HG02571 (cell line): ENCODE results near the gene GRAMD4.
"Not testable (repeated sequence)": the region's sequence is repeated elsewhere in the genome, so short reads cannot be mapped to it uniquely, and the experiment has no call there.

Experiments used
- ATAC-seq: cut with Tn5 transposase; IDR thresholded peaks from one replicate; pipeline ENCODE4 v1.9.1; 2021; ENCODE audit warnings: mild to moderate bottlenecking, moderate library complexity; ENCODE audit not compliant: unreplicated experiment

The GRAMD4 gene

DNA sequence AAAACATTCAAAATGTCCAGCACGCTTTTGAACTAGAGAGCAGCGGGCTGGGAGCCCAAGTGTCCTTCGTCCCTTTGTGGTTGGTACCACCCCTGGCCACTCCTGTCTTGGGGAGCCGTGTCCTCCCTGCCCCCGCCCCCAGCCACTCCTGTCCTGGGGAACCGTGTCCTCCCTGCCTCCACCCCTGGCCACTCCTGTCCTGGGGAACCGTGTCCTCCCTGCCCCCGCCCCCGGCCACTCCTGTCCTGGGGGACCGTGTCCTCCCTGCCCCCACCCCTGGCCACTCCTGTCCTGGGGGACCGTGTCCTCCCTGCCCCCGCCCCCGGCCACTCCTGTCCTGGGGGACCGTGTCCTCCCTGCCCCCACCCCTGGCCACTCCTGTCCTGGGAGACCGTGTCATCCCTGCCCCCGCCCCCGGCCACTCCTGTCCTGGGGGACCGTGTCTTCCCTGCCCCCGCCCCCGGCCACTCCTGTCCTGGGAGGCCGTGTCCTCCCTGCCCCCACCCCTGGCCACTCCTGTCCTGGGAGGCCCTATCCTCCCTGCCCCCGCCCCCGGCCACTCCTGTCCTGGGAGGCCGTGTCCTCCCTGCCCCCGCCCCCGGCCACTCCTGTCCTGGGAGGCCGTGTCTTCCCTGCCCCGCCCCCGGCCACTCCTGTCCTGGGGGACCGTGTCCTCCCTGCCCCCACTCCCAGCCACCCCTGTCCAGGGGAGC is 14.9 kb downstream of the GRAMD4 start:
- ATAC-seq: not testable (repeated sequence)

DNA sequence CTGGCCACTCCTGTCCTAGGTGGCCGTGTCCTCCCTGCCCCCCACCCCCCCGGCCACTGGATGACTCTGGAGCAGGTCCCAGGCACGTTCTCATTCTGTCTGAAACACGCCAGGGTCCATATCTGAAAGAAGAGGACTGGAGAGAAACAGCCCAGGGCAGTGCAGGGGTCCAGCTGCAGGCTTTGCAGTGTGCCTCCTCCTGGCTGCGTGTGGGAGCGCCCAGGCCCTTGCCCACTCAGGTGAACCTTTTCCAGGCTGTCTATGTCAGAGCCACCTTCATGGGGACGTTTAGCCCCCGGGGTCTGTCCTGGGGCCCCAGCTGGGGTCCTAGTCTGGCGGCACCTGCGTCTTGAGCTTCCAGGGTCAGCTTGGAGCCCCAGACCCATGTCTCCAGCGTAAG is 15.6 kb downstream of the GRAMD4 start:
- no peak for ATAC-seq

DNA sequence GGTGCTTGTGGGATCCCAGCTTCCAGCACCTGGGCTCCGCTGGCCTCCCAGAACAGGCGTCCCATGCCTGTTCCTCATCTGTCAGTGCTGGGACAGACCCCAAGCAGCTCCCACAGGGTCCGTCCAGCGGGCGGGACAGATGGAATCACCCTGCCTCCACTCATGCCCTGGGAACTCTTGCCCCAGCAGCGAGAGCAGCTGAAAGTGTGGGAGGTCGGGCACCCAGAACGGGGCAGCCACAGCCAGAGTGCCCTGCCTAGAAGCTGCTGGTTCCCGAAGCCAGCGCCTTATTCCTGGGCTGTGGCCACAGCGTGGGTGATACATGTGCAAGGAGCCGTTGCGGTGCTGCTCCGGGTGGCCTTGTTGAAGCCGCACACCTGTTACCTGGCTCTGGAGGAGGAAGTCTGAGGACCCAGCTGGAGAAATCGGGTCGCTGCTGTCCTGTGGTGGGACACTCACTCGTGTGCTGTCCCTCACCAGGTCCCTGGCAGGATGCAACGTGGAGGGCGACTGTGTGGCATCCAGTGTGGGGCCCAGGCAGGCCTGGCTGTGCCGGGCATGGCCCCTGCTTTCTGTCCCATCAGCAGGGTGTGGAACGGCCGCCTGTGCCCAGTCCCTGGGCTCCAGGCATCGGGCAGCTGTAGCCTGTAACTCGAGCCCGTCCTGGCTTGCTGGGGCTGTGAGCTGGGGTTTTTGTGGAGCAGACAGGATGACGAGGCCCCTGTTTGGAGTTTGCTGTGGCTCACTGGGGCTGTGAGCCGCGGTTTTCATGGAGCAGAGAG is 16.2 kb downstream of the GRAMD4 start:
- no peak for ATAC-seq

DNA sequence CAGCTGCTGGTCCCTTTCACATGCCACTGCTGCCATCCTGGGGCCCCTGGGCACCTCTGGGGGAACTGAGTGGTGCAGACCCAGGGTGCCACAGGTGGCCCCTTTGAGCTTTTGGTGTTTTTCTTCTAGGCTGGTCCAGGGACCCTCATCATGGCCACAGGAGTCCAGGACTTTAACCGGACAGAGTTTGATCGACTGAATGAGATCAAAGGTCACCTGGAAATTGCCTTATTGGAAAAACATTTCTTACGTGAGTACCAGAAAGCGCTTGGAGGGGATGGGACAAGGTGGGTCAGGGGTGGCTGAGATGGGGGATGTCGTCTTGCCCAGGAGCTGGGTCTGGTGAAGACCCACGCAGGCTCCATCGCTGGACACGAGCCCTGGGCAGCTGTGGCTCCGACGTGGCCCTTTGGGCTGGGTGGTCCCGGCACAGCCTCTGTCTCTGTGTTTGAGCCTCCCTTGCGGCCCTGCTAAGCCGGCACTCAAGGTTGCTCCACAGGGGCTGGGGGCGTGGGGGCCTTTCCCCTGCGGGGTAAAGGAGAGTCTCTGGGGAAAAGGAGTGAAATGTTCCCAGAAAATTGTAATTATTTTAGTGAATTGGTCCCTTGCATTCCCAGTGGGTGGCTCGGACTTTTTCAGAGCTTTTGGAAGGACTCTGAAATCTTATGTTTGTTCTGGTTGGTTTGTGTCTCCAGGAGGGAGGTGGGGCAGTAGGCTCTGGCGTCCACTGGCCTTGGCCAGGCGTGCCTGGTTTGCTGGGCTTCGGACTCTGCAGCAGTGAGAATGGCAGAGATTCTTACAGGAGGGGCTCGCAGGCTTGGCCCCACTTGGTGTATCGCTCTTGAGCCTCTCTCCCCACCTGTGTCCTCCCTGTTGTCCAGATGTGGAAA is 17.8 kb downstream of the GRAMD4 start:
- ATAC-seq: no peak

DNA sequence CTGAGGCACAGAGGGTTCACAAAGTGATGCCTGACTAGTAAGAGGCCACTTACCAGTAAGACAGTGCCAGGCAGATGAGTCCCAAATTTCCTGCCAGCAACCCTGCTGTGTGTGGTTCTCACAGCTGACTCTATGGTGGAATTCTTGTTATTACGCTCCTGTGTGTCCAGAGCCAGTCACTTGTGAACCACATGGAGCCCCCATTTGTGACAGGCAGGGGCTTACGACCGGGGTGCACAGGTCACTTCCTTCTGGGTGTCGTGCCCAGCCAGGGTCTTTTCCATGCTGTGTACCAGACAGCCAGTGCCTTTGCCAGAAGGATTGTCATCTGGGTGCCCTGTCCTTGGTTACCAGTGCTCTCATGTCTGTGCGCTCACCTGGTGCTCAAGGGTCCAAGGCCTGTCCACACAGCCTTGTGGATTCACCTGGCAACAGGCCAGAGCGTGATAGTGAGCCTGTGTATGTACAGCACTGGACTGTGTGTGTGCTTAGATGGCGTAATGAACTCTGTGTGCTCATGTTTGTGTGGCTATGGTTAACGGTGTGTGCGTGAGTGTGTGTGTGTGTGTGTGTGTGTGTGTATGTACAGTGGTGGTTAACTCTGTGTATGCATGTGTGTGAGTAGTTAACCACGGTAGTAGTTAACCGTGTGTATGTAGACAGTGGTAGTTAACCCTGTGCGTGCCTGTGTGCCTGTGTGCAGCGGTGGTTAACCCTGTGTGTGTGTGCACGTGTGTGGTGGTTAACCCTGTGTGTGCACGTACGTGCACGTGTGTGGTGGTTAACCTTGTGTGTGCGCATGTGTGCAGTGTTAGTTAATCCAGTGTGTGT is 18.6 kb downstream of the GRAMD4 start:
- no peak for ATAC-seq

DNA sequence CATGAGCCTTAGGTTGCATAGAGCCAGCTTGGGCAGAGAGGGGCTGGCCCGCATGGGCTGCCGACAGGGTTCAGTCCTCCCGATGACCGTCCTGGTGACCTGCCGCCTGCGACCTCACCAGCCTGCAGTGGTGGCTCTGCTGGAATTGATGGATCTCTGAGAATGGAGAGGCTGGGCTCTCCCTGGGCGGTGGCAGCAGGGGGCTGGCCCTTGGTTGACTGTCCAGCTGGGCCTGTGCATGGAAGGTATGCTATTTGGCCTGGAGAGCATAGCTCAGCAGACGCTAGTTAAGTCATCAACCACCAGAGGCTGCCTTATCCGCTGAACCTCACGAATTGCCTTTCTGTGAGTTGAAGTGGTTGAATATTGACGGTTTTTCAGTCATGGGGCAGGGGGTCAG is 19.7 kb downstream of the GRAMD4 start:
- no peak for ATAC-seq

DNA sequence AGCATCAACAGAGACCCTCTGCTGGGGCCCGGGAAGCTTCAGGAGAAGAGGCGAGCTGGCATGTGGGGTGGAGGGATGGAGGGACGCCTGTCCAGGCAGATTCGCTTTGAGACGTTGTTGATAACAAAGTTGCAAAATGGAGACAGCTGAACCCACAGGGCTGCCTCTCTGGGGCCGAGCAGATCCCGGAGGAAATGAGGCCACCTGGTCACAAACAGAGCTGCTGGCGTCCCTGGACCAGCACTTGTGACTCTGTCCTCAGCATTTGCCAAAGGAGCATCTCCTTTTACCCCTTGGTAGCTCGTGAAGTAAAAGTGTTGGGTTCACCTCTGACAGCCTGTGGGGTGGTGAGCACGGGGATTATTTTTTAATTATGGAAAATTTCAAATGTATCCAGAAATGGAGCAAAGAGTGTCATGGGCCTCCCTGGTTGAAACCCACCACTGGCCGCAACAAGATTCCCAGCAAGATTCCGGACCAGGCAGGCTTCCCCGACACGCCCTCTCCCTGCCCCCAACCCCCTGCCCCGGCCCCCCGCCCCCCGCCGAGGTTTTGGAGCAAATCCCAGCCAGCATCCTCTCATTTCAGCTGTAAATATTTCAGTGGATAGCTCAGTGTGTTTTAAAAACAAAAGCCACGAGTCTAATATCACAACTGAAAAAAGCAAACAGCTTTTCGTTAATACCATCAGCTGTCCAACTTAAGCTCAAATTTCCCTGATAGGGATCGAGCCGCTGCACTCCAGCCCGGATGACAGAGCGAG is 20.3 kb downstream of the GRAMD4 start:
- no peak for ATAC-seq

DNA sequence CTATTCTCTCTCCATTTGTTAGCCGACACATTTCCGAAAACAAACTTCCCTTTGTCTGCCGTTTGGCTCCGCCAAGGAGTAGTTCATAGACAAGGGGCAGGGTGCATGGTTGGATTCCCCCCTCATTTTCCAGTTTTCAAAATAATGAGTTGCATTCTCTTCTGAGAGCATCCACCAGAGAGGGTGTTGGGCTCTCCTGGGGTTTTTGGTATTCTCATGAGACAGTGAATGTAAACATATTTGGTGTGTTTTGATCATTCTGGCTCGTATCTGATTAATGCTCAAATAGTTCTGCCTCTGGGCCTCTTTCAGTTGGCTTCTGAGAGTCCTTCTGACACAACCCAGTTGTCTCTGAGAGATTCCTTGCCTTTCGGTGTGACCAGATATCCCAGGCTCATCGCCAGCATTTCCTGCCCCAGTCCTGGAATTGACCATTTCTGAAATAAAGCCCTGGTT is 21.7 kb downstream of the GRAMD4 start:
- no peak for ATAC-seq

DNA sequence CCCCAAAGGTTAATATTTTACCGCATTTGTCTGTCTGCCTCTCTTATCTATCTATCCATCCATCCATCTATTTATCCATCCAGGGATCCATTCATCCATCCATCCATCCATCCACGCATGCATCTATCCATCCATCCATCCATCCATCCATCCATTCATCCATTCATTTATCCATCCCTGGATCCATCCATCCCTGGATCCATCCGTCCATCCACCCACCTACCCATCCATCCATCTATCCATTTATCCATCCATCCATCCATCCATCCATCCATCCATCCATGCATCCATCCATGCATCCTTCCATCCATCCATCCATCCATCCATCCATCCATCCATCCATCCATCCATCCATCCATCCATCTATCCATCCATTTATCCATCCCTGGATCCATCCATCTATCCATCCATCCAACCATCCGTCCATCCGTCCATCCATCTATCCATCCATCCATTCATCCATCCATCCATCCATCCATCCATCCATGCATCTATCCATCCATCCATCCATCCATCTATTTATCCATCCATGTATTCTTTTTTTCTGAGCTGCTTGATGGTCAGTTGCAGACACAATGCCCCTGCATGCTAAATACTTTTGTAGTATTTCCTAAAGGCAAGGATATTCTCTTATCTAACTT is 22.8 kb downstream of the GRAMD4 start:
- ATAC-seq: not testable (repeated sequence)

DNA sequence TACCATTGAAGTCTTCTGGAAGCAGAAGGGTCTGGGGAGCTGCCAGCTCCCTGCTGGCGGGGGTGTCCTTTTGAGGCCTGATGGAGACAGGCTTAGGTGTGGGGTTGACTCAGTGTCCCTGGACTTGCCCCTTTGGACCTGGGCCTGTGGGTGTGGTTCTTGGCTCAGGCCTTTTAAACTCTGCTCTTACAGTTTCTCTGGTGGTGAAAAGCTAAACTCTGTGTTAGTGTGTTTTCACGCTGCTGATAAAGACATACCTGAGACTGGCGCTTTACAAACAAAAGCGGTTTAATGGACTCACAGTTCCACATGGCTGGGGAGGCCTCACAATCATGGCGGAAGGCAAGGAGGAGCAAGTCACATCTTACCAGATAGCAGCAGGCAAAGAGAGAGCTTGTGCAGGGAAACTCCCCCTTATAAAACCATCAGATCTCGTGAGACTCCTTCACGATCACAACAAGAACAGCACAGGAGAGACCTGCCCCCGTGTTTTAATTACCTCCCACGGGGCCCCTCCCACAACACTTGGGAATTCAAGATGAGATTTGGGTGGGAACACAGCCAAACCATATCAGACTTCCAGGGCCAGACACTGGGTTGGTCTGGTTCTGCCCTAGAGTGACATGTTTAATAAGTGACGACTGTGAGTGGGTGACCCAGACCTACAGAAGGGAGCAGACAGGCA is 26.5 kb downstream of the GRAMD4 start:
- no peak for ATAC-seq

DNA sequence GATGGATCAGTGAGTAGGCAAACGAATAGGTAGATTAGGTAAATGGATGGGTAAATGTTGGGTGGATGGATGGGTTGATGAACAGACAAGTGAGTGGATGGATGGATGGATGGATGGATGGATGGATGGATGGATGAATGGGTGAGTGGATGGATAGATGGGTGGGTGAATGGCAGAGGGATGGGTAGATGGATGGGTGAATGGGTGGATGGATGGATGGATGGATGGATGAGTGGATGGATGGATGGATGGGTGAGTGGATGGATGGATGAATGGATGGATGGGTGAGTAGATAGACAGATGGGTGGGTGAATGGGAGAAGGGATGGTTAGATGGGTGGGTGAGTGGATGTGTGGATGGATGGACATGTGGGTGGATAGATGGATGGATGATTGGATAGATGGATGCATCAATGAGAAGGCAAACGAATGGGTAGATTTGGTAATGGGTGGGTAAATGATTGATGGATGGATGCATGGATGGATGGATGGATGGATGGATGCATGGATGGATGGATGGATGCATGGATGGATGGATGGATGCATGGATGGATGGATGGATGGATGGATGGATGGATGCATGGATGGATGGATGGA is 28.1 kb downstream of the GRAMD4 start:
- ATAC-seq: not testable (repeated sequence)

DNA sequence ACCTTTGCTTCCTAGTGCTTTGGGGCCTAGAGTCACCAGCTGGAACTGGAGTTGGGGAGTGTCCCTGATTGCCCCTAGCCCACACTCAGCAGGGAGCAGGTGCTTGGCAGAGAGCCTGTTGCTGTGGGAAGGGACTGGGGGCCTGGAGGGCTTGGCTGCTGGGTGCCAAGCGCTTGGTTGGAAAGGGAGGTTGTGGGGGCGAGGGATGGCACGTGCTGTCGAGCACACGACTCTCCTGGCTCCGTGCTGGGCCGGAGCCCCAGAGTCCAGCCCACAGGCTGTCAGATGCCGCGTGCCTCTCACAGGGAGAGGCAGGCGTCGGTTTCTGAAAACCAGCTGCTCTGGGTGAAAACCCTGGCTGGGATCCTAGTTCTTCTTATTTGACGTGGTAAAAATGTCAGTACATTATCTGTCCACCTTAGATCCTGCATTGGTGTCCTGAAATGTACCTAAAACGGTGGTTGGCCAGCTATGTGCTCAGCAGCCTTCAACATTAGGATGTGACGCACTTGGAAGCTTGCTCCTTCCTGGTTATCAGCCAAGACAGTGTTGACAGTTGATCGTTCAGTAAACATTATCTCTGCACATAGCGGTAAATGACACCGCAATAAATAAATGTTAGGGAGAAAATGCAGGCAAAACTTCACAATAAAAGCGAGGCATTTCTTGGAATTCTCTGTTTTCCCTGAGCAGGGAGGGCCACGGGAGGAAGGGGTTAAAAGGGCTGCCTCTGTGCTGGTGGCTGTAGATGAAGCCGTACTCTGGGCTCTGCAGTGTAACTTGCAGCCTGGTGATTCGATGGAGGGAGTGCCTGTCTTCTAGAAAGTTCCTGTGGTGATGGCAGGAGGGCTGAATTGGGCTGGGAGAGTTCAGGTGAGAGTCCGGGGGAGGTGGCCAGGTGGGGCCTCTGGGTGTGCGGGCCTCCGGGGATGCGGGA is 29.2 kb downstream of the GRAMD4 start:
- ATAC-seq: no peak

DNA sequence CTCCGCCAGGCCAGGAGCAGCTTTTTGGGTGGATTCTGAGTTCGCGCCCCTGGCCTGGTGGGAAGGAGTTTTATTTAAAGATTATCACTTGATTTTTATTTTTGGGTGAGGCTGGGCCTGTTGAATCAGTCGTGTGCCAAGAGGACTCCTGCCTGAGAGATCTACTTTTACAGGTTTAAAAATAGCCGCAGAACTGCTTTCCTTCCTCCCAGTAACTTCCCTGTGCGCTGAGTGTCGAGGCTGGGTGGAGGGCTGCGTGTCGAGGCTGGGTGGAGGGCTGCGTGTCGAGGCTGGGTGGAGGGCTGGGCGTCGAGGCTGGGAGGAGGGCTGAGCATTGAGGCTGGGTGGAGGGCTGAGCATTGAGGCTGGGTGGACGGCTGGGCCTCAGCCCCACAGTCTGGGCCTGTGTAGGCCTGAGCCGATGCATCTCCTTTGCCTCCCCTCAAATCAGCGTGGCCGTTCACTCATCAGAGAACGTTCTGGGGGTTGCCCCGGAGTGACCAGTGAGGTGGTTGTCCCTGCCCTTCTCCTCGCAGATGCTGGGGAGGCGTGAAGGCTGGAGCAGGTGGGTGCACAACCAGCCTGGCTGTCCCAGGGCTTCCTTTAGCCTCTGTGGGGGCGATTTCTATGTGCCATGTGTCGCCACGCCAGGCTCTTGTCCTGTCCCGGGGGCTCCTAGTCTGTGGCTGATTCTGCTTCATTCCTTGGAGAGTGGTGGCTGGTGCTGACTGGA is 30.1 kb downstream of the GRAMD4 start:
- no peak for ATAC-seq

DNA sequence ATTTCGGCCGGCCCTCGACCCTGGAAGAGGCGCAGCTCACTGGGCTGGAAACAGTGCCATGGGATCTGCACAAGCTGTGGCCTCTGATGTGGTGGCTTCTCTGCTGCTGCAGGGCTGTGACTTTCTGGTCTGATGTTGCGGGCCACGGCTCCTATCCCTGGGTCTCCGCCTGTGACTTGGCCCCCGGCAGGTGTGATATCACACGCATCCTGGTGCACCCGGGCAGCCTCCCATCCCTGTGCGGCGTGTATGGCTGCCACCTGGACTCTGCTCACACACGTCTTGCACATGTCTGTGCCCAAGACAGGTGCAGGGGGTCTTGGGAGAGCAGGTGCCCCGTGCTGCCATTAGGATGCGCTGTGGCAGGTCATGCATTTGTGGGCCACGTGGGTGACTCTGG is 31.1 kb downstream of the GRAMD4 start:
- ATAC-seq: no peak

DNA sequence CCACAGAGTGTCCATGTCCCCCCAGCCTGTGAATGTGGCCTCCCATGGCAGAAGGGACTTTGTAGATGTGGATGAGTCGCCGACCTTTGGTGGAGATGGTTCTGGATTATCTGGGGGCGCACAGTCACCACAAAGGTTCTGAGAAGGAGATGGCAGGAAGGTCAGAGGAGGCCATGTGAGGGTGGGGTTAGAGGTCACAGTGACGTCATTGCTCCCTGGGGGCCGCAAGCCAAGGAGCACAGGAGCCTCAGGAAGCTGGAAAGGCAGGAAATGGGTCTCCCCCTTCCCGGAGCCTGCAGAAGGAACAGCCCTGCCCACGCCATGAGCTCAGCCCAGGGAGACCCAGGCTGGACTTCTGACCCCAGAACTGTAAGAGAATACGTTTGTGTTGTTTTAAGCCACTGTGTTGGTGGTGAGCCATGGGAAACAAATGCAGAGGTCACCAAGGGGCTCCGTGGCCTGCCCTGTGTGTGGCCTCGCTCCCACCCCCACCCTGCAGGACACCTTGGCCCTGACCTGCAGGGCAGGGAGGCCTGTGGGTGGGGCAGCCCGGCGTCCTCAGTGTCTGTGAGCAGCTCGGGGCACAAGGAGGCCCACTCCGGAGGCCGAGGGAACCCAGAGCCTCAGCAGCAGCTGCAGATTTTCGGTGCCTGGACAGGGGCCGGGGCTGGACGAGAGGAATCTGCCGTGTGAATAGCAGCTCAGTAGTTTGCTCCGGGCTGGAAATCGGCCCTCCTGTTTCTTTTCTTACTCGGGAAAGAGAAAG is 32.1 kb downstream of the GRAMD4 start:
- ATAC-seq: no peak

DNA sequence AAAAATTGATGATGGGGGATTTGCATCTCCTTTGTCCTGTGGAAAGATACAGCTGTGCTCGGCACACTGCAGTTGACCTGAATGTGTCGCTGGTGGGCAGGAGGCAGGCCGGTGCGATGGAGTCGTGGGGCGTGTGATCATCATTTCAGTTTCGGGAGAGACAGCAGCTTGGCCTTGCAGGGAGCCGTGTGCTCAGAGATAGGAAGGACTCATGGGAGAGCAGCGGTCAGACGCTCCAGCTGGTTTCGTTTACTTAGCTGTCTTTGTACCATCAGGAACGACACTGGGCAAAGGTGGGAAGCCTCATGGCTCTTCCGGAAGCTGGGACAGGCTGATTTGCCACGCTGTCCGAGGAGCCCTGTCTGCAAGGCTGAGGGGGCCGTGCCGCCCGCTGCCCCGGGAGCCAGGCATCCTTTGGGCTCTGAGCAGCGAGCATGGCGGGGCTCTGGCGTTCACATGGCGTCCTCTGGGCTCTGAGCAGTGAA is 32.7 kb downstream of the GRAMD4 start:
- no peak for ATAC-seq
